ENCODE data around the gene SERPINI1.
"Not testable (repeated sequence)": the region's sequence is repeated elsewhere in the genome, so short reads cannot be mapped to it uniquely, and the experiment has no call there.

Gene SERPINI1

GRCh38 chr3:167787440-167787839, 51.9 kb downstream of the SERPINI1 start:
- no peak for DNase-seq (ENCODE audit: low spot score)

- no peak for DNase-seq (ENCODE audit: low spot score)
These were observed 62.9 kb downstream of the SERPINI1 start for GRCh38 chr3:167798443-167798842.

GRCh38 chr3:167808910-167809309, 73.4 kb downstream of the SERPINI1 start:
- DNase-seq (ENCODE audit: low spot score) = no peak

- DNase-seq (ENCODE audit: low spot score) = no peak
These were observed 74.7 kb downstream of the SERPINI1 start for GRCh38 chr3:167810236-167810635.

- no peak for DNase-seq (ENCODE audit: low spot score)
These were observed 75.5 kb downstream of the SERPINI1 start for GRCh38 chr3:167811031-167811430.

- DNase-seq (ENCODE audit: low spot score) = no peak
These were observed 77.9 kb downstream of the SERPINI1 start for GRCh38 chr3:167813169-167814123.

- no peak for DNase-seq (ENCODE audit: low spot score)
These were observed 79.0 kb downstream of the SERPINI1 start for GRCh38 chr3:167814441-167814951.

- no peak for DNase-seq (ENCODE audit: low spot score)
These were observed 81.4 kb downstream of the SERPINI1 start for GRCh38 chr3:167816953-167817352.

- no peak for DNase-seq (ENCODE audit: low spot score)
These were observed 84.8 kb downstream of the SERPINI1 start for GRCh38 chr3:167820102-167820865.

GRCh38 chr3:167821248-167821805, 85.8 kb downstream of the SERPINI1 start:
- DNase-seq (ENCODE audit: low spot score) = no peak

GRCh38 chr3:167823738-167824137, 88.2 kb downstream of the SERPINI1 start:
- DNase-seq (ENCODE audit: low spot score) = no peak

- DNase-seq (ENCODE audit: low spot score) = not testable (repeated sequence)
These were observed 92.1 kb downstream of the SERPINI1 start for GRCh38 chr3:167827588-167827987.

GRCh38 chr3:167829071-167829470, 93.5 kb downstream of the SERPINI1 start:
- DNase-seq (ENCODE audit: low spot score) = no peak

- DNase-seq (ENCODE audit: low spot score) = no peak
These were observed 94.5 kb downstream of the SERPINI1 start for GRCh38 chr3:167830007-167830406.

GRCh38 chr3:167835359-167835758, 99.8 kb downstream of the SERPINI1 start:
- DNase-seq (ENCODE audit: low spot score) = no peak

GRCh38 chr3:167835953-167836352, 100.4 kb downstream of the SERPINI1 start:
- no peak for DNase-seq (ENCODE audit: low spot score)

- DNase-seq (ENCODE audit: low spot score) = no peak
These were observed 101.9 kb downstream of the SERPINI1 start for GRCh38 chr3:167837466-167837865.

GRCh38 chr3:167839460-167840134, 104.1 kb downstream of the SERPINI1 start:
- no peak for DNase-seq (ENCODE audit: low spot score)

- DNase-seq (ENCODE audit: low spot score) = no peak
These were observed 104.7 kb downstream of the SERPINI1 start for GRCh38 chr3:167840247-167840646.

- DNase-seq (ENCODE audit: low spot score) = no peak
These were observed 108.0 kb downstream of the SERPINI1 start for GRCh38 chr3:167843481-167843880.

- DNase-seq (ENCODE audit: low spot score) = no peak
These were observed 108.4 kb downstream of the SERPINI1 start for GRCh38 chr3:167843886-167844285.

GRCh38 chr3:167844528-167844927, 109.0 kb downstream of the SERPINI1 start:
- DNase-seq (ENCODE audit: low spot score) = no peak
